ENCODE results near the gene RIPOR3. TPM values are rescaled to one million over a fixed set of nuclear protein-coding genes. Genes with fewer than 3 reads are reported as not detected.

Gene RIPOR3
- total and polyA plus RNA-seq, 9 donors: 3.8 to 9.7 (median 5.8) TPM

DNA sequence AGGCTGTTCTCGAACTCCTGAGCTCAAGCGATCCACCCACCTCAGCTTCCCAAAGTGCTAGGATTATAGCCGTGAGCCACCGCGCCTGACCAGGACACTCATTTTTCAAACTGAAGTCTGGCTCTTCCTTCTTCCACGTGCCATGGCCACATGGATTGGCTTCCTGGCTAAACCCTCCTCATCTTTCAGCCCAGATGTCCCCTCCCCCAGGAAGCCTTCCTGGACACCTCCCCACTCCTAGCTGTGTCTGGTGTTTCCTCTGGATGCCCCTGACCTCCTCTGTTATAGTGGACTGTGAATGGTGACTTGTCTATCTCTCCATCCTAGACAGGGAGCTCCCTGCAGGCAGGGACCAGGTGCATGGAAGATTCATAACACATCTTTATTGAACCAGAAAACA lies 57.2 kb downstream of the RIPOR3 start:
- peaks cover 2% of the 10 kb centered on the region for H3K27me3 ChIP-seq (ENCODE audit: control insufficient read depth, insufficient read depth, low read length)
- H3K36me3 ChIP-seq (ENCODE audit: control insufficient read depth, insufficient read depth, low read length): no peaks in the 10 kb centered on the region
- no peak for DNase-seq
- H3K9me3 ChIP-seq (replicated peaks; ENCODE audit: control insufficient read depth, low read depth, low read length): no peaks in the 10 kb centered on the region
- no peak overlapping the region for H3K27ac ChIP-seq (ENCODE audit: low read length)
- H3K4me1 ChIP-seq (ENCODE audit: control insufficient read depth, insufficient read depth, low read length): peaks cover 27% of the 10 kb centered on the region
- WGBS (ENCODE audit: insufficient coverage): 57% methylated on average over 6 of the region's 6 CpGs
- no peak overlapping the region for H3K4me3 ChIP-seq (ENCODE audit: low read length)

DNA sequence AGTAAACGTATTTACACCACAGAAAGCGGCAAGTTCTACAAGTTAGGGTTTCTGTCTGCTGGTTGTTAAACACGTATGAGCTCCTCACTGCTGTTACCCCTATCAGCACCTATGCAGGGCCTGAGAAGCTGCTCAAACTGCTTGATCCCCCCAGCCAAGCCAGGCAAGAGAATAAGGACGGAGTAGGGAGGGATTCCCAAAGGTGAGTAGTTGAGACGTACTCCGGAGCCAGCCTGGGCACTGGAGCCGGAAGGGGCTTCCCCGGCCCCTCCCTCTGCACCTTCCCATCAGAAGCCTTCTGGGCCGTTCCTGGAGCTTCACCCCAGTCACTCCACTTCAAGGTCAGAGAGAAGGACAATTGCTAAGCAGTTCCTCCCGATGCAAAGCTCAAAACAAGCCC lies 58.0 kb downstream of the RIPOR3 start:
- Histone ChIP-seq H3K9me3 (replicated peaks; ENCODE audit: control insufficient read depth, low read depth, low read length) (no peaks in the 10 kb centered on the region), H3K4me1 (ENCODE audit: control insufficient read depth, insufficient read depth, low read length) (peaks cover 31% of the 10 kb centered on the region), H3K27ac (ENCODE audit: low read length) (no peak overlapping the region), H3K4me3 (ENCODE audit: low read length) (no peak overlapping the region), H3K27me3 (ENCODE audit: control insufficient read depth, insufficient read depth, low read length) (peaks cover 2% of the 10 kb centered on the region), H3K36me3 (ENCODE audit: control insufficient read depth, insufficient read depth, low read length) (no peaks in the 10 kb centered on the region)
- 40% methylated on average over 1 of the region's 10 CpGs for WGBS (ENCODE audit: insufficient coverage)
- DNase-seq: no peak

DNA sequence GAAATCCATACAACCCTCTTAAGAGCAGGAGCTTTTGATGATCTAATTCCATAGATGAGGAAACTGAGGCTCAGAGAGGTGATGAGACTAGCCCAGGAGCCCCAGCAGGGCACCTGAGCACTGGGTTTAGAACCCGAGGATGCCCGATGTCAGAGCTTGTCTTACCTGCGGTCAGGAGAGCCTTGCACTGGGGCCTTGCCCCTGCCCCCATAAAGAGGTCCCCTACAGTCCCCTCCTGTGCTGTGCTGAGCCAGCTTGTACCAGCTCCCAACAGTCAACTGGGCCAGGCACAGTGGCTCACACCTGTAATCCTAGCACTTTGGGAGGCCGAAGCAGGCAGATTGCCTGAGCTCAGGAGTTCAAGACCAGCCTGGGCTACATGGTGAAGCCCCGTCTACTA lies 58.6 kb downstream of the RIPOR3 start:
- H3K36me3 ChIP-seq (ENCODE audit: control insufficient read depth, insufficient read depth, low read length): no peaks in the 10 kb centered on the region
- peaks cover 2% of the 10 kb centered on the region for H3K27me3 ChIP-seq (ENCODE audit: control insufficient read depth, insufficient read depth, low read length)
- no peak overlapping the region for H3K27ac ChIP-seq (ENCODE audit: low read length)
- H3K4me3 ChIP-seq (ENCODE audit: low read length): no peak overlapping the region
- no peak for DNase-seq
- H3K9me3 ChIP-seq (replicated peaks; ENCODE audit: control insufficient read depth, low read depth, low read length): no peaks in the 10 kb centered on the region
- 86% methylated on average over 3 of the region's 5 CpGs for WGBS (ENCODE audit: insufficient coverage)
- H3K4me1 ChIP-seq (ENCODE audit: control insufficient read depth, insufficient read depth, low read length): peaks cover 37% of the 10 kb centered on the region

DNA sequence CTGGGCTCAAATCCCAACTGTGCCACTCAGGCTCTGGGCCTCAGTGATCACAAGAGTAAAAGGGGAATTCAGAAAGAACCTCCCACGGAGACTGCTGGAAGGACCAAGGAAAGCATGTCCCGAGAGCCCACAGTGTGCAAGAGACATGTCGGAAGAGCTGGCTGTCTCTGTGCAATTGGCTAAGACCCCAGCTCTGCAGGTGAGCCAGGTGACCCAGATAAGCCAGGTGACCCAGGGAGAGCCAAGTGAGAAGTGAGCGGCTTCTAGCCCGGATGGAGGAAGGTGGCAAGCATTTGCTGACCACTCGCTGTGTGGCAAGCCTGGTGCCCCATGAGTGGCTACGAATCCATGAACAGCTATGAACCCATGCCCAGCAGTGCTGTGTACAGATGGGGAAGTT lies 59.1 kb downstream of the RIPOR3 start:
- Histone ChIP-seq H3K27ac (ENCODE audit: low read length) (no peak overlapping the region), H3K36me3 (ENCODE audit: control insufficient read depth, insufficient read depth, low read length) (no peaks in the 10 kb centered on the region), H3K4me1 (ENCODE audit: control insufficient read depth, insufficient read depth, low read length) (peaks cover 38% of the 10 kb centered on the region), H3K4me3 (ENCODE audit: low read length) (no peak overlapping the region), H3K9me3 (replicated peaks; ENCODE audit: control insufficient read depth, low read depth, low read length) (no peaks in the 10 kb centered on the region), H3K27me3 (ENCODE audit: control insufficient read depth, insufficient read depth, low read length) (peaks cover 2% of the 10 kb centered on the region)
- no peak for DNase-seq
- whole genome bisulfite sequencing (ENCODE audit: insufficient coverage): 91% methylated on average over 7 of the region's 7 CpGs

DNA sequence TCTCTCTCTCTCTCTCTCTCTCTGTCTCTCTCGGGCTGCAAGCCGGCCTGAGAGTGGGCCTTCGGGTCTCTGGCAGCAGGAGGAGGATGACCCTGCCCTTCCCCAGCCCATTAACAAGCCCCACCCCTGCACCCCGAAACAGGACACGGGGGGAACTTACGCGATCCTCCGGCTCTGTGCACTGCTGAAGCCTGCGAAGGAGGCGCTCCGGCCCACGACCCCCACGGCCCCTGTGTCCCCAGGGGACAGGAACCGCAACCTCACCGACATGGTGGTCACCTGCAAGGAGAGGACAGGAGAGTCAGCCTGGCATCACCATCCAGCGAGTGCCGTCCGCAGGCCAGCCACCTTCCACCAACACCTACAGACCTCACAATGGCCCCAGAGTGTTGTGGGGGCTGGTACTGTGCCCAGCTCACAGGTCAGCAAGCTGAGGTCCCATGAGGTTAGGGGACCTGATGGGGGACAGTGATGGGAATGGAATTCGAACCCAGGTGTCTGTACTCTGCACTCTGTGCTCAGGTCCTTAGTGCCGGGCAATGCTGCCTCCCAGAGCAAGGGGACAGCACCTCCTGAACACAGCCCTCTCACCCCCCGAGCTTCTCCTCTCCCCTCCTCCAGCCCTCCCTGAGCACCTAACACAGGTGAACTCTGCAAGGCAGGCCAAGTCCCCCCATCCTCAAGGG lies 60.6 kb downstream of the RIPOR3 start:
- Histone ChIP-seq H3K27ac (ENCODE audit: low read length) (no peak overlapping the region), H3K4me3 (ENCODE audit: low read length) (no peak overlapping the region), H3K36me3 (ENCODE audit: control insufficient read depth, insufficient read depth, low read length) (no peaks in the 10 kb centered on the region), H3K27me3 (ENCODE audit: control insufficient read depth, insufficient read depth, low read length) (peaks cover 2% of the 10 kb centered on the region), H3K9me3 (replicated peaks; ENCODE audit: control insufficient read depth, low read depth, low read length) (no peaks in the 10 kb centered on the region), H3K4me1 (ENCODE audit: control insufficient read depth, insufficient read depth, low read length) (peaks cover 31% of the 10 kb centered on the region)
- 68% methylated on average over 10 of the region's 21 CpGs for WGBS (ENCODE audit: insufficient coverage)
- no peak for DNase-seq

DNA sequence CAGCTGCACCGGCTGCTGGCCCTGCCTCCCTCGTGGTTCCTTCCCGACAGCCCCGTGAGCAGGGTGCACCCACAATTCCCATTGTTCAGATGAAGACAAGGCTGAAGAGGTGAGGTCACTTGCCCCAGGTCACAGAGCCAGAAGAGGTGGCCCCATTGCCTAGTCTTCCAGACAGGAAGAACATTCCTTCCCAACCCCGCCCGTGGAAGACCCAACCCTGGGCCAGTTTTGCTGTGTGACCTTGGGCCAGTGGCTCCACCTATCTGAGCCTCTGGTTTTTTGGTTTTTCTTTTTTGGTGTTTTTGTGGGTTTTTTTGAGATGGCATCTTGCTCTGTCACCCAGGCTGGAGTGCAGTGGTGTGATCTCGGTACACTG lies 61.7 kb downstream of the RIPOR3 start:
- no CpG with 5 or more reads among the region's 7 CpGs for WGBS (ENCODE audit: insufficient coverage)
- no peaks in the 10 kb centered on the region for H3K9me3 ChIP-seq (replicated peaks; ENCODE audit: control insufficient read depth, low read depth, low read length)
- H3K27me3 ChIP-seq (ENCODE audit: control insufficient read depth, insufficient read depth, low read length): peaks cover 2% of the 10 kb centered on the region
- no peak overlapping the region for H3K4me3 ChIP-seq (ENCODE audit: low read length)
- peaks cover 34% of the 10 kb centered on the region for H3K4me1 ChIP-seq (ENCODE audit: control insufficient read depth, insufficient read depth, low read length)
- no peaks in the 10 kb centered on the region for H3K36me3 ChIP-seq (ENCODE audit: control insufficient read depth, insufficient read depth, low read length)
- no peak overlapping the region for H3K27ac ChIP-seq (ENCODE audit: low read length)
- no peak for DNase-seq

DNA sequence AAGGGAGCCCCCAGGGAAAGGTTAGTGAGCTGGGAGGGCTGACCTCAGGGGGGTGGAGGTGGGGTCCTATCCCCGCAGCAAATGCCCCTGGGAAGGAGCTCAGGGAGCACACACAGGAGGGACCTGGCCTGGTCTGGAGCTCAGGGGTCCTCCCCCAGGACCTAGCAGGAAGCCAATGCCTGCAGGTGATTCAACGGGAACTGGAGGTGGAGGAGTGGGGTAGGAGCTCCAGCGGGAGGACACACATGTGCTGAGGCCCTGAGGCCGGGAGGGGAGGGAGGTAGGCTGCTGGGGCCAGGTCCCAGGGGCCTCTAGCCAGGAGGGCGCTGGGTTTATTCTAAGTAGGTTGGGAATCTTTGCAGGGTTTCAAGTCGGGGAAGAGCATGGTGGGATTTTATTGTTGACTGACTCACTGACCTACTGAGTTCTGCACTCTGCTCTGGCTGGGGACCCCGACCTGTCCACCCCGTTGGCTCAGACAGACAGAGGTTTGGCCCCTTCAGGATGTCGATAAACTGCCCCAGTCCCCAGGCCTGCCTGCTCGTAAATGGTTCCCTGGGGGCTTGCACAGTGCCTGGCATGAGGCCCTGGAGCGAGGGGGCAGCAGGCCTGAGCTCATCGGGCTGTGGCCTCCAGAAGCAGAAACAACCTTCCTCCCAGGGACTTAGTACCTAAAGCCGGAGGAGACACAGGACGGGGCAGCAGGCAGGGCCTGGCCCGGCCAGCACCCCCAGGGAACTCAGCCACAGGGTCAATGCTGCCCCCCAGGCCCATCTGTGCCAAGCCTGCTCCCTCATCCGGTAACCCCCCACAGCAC lies 62.3 kb downstream of the RIPOR3 start:
- WGBS (ENCODE audit: insufficient coverage): 56% methylated on average over 14 of the region's 16 CpGs
- Histone ChIP-seq H3K4me3 (ENCODE audit: low read length) (no peak overlapping the region), H3K9me3 (replicated peaks; ENCODE audit: control insufficient read depth, low read depth, low read length) (no peaks in the 10 kb centered on the region), H3K27me3 (ENCODE audit: control insufficient read depth, insufficient read depth, low read length) (no peaks in the 10 kb centered on the region), H3K27ac (ENCODE audit: low read length) (no peak overlapping the region), H3K36me3 (ENCODE audit: control insufficient read depth, insufficient read depth, low read length) (no peaks in the 10 kb centered on the region), H3K4me1 (ENCODE audit: control insufficient read depth, insufficient read depth, low read length) (peaks cover 34% of the 10 kb centered on the region)
- no peak for DNase-seq

DNA sequence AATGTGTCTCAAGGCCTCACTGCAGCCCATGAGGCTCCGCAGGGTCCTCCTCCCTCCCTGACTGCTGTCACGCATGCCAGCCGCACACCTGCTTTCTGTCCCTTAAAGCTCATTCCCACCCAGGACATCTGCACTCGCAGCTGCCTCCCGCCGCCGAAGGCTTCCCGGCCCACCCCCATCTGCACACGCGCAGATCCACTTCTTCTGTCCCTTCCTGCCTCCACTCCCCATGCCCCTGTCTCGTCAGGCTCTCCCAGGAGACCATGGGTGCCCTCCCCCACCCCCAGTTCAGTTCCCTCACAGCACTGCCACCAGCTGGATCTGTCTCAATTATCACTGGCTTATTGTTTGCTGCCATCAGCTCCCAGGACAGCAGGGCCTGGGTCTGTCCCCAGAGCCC lies 63.0 kb downstream of the RIPOR3 start:
- Histone ChIP-seq H3K4me1 (ENCODE audit: control insufficient read depth, insufficient read depth, low read length) (peaks cover 34% of the 10 kb centered on the region), H3K9me3 (replicated peaks; ENCODE audit: control insufficient read depth, low read depth, low read length) (no peaks in the 10 kb centered on the region), H3K36me3 (ENCODE audit: control insufficient read depth, insufficient read depth, low read length) (no peaks in the 10 kb centered on the region), H3K27me3 (ENCODE audit: control insufficient read depth, insufficient read depth, low read length) (no peaks in the 10 kb centered on the region), H3K4me3 (ENCODE audit: low read length) (no peak overlapping the region), H3K27ac (ENCODE audit: low read length) (no peak overlapping the region)
- peak; percentile 72 for DNase-seq
- WGBS (ENCODE audit: insufficient coverage): 24% methylated on average over 11 of the region's 11 CpGs

DNA sequence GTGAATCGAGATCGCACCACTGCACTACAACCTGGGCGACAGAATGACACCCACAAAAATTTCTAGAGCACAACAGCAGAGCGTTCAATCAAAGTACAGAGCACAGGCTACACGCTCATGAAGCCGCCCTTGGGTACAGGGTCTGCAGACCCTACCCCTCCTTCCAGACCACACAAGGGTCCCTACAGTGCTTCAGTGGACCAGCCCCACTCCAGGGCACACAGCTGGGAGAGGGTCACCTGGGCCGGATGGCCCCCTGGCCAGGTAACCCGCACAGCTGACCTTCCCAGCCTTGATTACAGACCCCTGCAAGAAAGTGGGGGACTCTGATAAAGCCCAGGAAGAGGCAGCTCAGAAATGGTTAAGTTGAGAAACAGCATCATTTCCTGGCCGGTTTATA lies 63.6 kb downstream of the RIPOR3 start:
- H3K27ac ChIP-seq (ENCODE audit: low read length): no peak overlapping the region

DNA sequence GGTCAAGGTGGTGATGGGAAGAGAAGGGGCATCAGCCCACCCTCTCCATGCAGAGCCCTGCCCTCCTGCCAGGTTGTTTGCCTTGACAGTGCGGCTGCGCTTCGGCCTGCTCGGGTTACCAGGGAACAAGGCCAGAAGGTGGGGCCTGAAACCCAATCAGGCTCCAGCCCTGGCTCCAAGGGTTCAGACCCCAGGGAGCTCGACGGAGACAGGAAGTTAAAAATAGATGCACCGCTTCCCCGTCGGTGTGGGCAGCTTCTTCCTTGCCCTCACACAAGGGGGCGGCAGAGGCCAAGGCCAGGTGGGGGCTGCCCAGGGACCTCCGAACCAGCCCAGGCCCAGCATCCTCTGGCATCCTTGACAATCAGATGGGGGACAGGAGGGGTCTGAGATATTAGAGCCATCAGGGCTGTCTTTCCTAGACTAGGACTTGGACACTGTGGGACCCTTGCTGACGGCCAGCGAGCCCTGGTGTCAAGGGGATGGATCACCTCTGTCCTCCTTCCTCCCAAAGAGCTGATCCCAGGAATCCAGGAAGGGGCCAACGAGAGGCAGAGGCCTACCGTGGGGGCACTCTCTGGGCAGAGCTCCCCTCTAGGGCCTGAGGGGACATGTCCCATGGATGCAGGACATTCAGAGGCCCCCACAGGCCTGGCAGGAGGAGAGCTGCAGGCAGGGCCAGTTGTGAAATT lies 65.2 kb downstream of the RIPOR3 start:
- peak; percentile 78 for DNase-seq
- Histone ChIP-seq H3K4me3 (ENCODE audit: low read length) (no peak overlapping the region), H3K36me3 (ENCODE audit: control insufficient read depth, insufficient read depth, low read length) (no peaks in the 10 kb centered on the region), H3K4me1 (ENCODE audit: control insufficient read depth, insufficient read depth, low read length) (peaks cover 34% of the 10 kb centered on the region), H3K27me3 (ENCODE audit: control insufficient read depth, insufficient read depth, low read length) (no peaks in the 10 kb centered on the region), H3K27ac (ENCODE audit: low read length) (no peak overlapping the region), H3K9me3 (replicated peaks; ENCODE audit: control insufficient read depth, low read depth, low read length) (peaks cover 4% of the 10 kb centered on the region)
- 10% methylated on average over 11 of the region's 15 CpGs for WGBS (ENCODE audit: insufficient coverage)

More for the DNA sequence above, 63.6 kb downstream of the RIPOR3 start:
- H3K27me3 ChIP-seq (ENCODE audit: control insufficient read depth, insufficient read depth, low read length): no peaks in the 10 kb centered on the region
- DNase-seq: no peak
- H3K4me3 ChIP-seq (ENCODE audit: low read length): no peak overlapping the region
- H3K9me3 ChIP-seq (replicated peaks; ENCODE audit: control insufficient read depth, low read depth, low read length): no peaks in the 10 kb centered on the region
- H3K36me3 ChIP-seq (ENCODE audit: control insufficient read depth, insufficient read depth, low read length): no peaks in the 10 kb centered on the region
- peaks cover 34% of the 10 kb centered on the region for H3K4me1 ChIP-seq (ENCODE audit: control insufficient read depth, insufficient read depth, low read length)
- 72% methylated on average over 5 of the region's 9 CpGs for WGBS (ENCODE audit: insufficient coverage)

Measured in muscle of leg (tissue), 11 donors.